ENCODE results near the gene TRAPPC10.

Gene TRAPPC10

DNA sequence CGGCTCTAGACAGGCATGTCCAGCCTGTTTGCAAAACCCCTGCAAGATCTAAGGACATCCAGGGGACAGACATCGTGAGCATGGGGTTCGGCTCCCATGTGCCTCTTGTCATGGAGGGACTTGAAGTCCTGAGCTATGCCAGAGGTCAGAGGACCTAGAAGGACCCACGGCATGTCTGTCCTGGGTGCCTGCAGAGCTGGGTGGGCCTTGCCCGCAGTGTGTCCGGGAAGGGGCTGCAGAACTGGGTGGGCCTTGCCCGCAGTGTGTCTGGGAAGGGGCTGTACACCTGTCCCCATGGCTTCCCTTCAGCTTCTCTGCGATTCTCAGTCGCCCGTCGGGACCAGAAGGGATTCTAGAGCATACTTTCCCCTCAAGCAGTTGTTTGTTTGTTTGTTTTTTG, 20.0 kb upstream of the TRAPPC10 start:
- TF ChIP-seq CTCF (IDR thresholded peaks at IDR 0.05; ENCODE audit: low read depth, low read length, poor library complexity, severe bottlenecking) = no peak
- TF ChIP-seq EZH2phosphoT487 (IDR thresholded peaks at IDR 0.05; ENCODE audit: borderline replicate concordance, low read length) = no peak
- Histone ChIP-seq H3K9me2 (replicated peaks; ENCODE audit: control insufficient read depth, low read length) (no peaks in the 10 kb centered on the region), H3K4me1 (ENCODE audit: control insufficient read depth, low read length) (no peaks in the 10 kb centered on the region), H3K36me3 (ENCODE audit: control insufficient read depth, low read length) (no peaks in the 10 kb centered on the region), H3K79me2 (ENCODE audit: control insufficient read depth, low read length) (no peaks in the 10 kb centered on the region), H3K27ac (ENCODE audit: low read depth, low read length) (no peak overlapping the region), H3K4me3 (ENCODE audit: low read length) (no peak overlapping the region), H3F3A (ENCODE audit: control insufficient read depth, insufficient read depth) (no peaks in the 10 kb centered on the region), H4K20me1 (ENCODE audit: control insufficient read depth, insufficient read depth, low read depth, low read length) (no peaks in the 10 kb centered on the region), H3K4me2 (ENCODE audit: low read length) (no peak overlapping the region), H3K9me3 (ENCODE audit: control insufficient read depth, insufficient read depth, low read length) (no peaks in the 10 kb centered on the region), H3K27me3 (ENCODE audit: control insufficient read depth, low read length) (no peaks in the 10 kb centered on the region)

GRCh38 chr21:43993420-43993934, 18.6 kb upstream of the TRAPPC10 start:
- no peaks in the 10 kb centered on the region for H3F3A ChIP-seq (ENCODE audit: control insufficient read depth, insufficient read depth)
- H3K4me2 ChIP-seq (ENCODE audit: low read length) = no peak overlapping the region
- TF ChIP-seq CTCF (IDR thresholded peaks at IDR 0.05; ENCODE audit: low read depth, low read length, poor library complexity, severe bottlenecking) = no peak
- TF ChIP-seq EZH2phosphoT487 (IDR thresholded peaks at IDR 0.05; ENCODE audit: borderline replicate concordance, low read length) = no peak

GRCh38 chr21:43994085-43994484, 18.0 kb upstream of the TRAPPC10 start:
- no peaks in the 10 kb centered on the region for H4K20me1 ChIP-seq (ENCODE audit: control insufficient read depth, insufficient read depth, low read depth, low read length)
- no peaks in the 10 kb centered on the region for H3K36me3 ChIP-seq (ENCODE audit: control insufficient read depth, low read length)
- H3K9me2 ChIP-seq (replicated peaks; ENCODE audit: control insufficient read depth, low read length) = no peaks in the 10 kb centered on the region
- no peaks in the 10 kb centered on the region for H3K27me3 ChIP-seq (ENCODE audit: control insufficient read depth, low read length)
- no peaks in the 10 kb centered on the region for H3F3A ChIP-seq (ENCODE audit: control insufficient read depth, insufficient read depth)
- no peaks in the 10 kb centered on the region; the same call in 1 of the 2 replicates for H3K9me3 ChIP-seq (ENCODE audit: control insufficient read depth, insufficient read depth, low read length)
- H3K4me3 ChIP-seq (ENCODE audit: low read length) = no peak overlapping the region
- no peak overlapping the region for H3K27ac ChIP-seq (ENCODE audit: low read depth, low read length)
- TF ChIP-seq CTCF (IDR thresholded peaks at IDR 0.05; ENCODE audit: low read depth, low read length, poor library complexity, severe bottlenecking) = no peak
- TF ChIP-seq EZH2phosphoT487 (IDR thresholded peaks at IDR 0.05; ENCODE audit: borderline replicate concordance, low read length) = no peak
- H3K79me2 ChIP-seq (ENCODE audit: control insufficient read depth, low read length) = no peaks in the 10 kb centered on the region
- peaks cover 2% of the 10 kb centered on the region; the same call in 1 of the 2 replicates for H3K4me1 ChIP-seq (ENCODE audit: control insufficient read depth, low read length)
- no peak overlapping the region for H3K4me2 ChIP-seq (ENCODE audit: low read length)

More at GRCh38 chr21:43993420-43993934, 18.6 kb upstream of the TRAPPC10 start:
- H3K9me2 ChIP-seq (replicated peaks; ENCODE audit: control insufficient read depth, low read length) = no peaks in the 10 kb centered on the region
- no peaks in the 10 kb centered on the region; the same call in 1 of the 2 replicates for H3K9me3 ChIP-seq (ENCODE audit: control insufficient read depth, insufficient read depth, low read length)
- no peaks in the 10 kb centered on the region for H3K27me3 ChIP-seq (ENCODE audit: control insufficient read depth, low read length)
- no peaks in the 10 kb centered on the region for H3K79me2 ChIP-seq (ENCODE audit: control insufficient read depth, low read length)
- no peaks in the 10 kb centered on the region for H4K20me1 ChIP-seq (ENCODE audit: control insufficient read depth, insufficient read depth, low read depth, low read length)
- no peak overlapping the region for H3K4me3 ChIP-seq (ENCODE audit: low read length)
- H3K36me3 ChIP-seq (ENCODE audit: control insufficient read depth, low read length) = no peaks in the 10 kb centered on the region
- H3K27ac ChIP-seq (ENCODE audit: low read depth, low read length) = no peak overlapping the region
- H3K4me1 ChIP-seq (ENCODE audit: control insufficient read depth, low read length) = peaks cover 2% of the 10 kb centered on the region; the same call in 1 of the 2 replicates
